Endothelial cell of umbilical vein (primary cell): Measurements from ENCODE around the gene COL16A1. TPM values are rescaled to one million over a fixed set of nuclear protein-coding genes. Genes with fewer than 3 reads are reported as not detected.

ENCODE experiments used
- BruUV-seq: library from RNA; stranded (reverse); fragments of 400-500 nt; replicated peaks from 2 replicates; lab custom pipeline; 2021; lab: Mats Ljungman, UMichigan
- CTCF ChIA-PET: fragments of 300-600, 350-600 bp; sonication (Branson Sonifier 250); formaldehyde crosslinking; loops from one replicate; lab custom pipeline; 2021; ENCODE audit warnings: antibody characterized with exemption, inconsistent platforms; lab: Charles Lee
- POLR2A ChIA-PET: fragments of 300-600, 350-600 bp; sonication (Branson Sonifier 250); formaldehyde crosslinking; loops from one replicate; lab custom pipeline; 2021; ENCODE audit warnings: antibody characterized with exemption, inconsistent platforms; lab: Charles Lee
- DNase-seq: peaks from one replicate; pipeline ENCODE4 v3.0.0-alpha.2; 2011; ENCODE audit warnings: low read depth, low spot score
- FAIRE-seq: peaks from 2 replicates; lab custom pipeline; 2011; peaks lifted over from hg19 to GRCh38; lab: Jason Lieb, UNC
- H2AFZ ChIP-seq: 2 replicates; pipeline ENCODE4 v1.6.0; 2012; ENCODE audit warnings: low read depth, low read length, control low read depth, inconsistent platforms
- H3K27ac ChIP-seq: 2 replicates; pipeline ENCODE4 v1.5.1; 2011; ENCODE audit warnings: low read depth, mild to moderate bottlenecking, control low read depth, low read length, moderate library complexity; ENCODE audit not compliant: insufficient read depth
- H3K27me3 ChIP-seq, 2 experiments: 2 replicates each; pipeline versions ENCODE4 v1.6.0 to v1.6.1; 2011; ENCODE audit warnings: low read length in 2 of 2, mixed read lengths in 1 of 2; ENCODE audit not compliant: control insufficient read depth in 2 of 2, insufficient read depth in 2 of 2
- H3K36me3 ChIP-seq, 2 experiments: 2 replicates in 1 of 2; 3 replicates in 1 of 2; pipeline ENCODE4 v1.5.1; 2011; ENCODE audit warnings: low read length in 2 of 2, mild to moderate bottlenecking in 1 of 2, moderate library complexity in 1 of 2; ENCODE audit not compliant: control insufficient read depth in 2 of 2, insufficient read depth in 2 of 2; ENCODE audit errors: extremely low read depth in 1 of 2
- H3K4me1 ChIP-seq: 3 replicates; pipeline ENCODE4 v1.5.1; 2011; ENCODE audit warnings: mild to moderate bottlenecking, low read length; ENCODE audit not compliant: control insufficient read depth, insufficient read depth; ENCODE audit errors: extremely low read depth
- H3K4me2 ChIP-seq: 2 replicates; pipeline ENCODE4 v1.6.1; 2011; ENCODE audit warnings: low read length, control low read depth, mixed read lengths; ENCODE audit not compliant: insufficient read depth
- H3K4me3 ChIP-seq, 3 experiments: fragments of 200-600 bp in 1 of 3; sonication (generic), shearing (Covaris generic) in 1 of 3; replicated peaks in 1 of 3; 2 replicates each; pipeline ENCODE4 v1.5.1; 2011 to 2016; ENCODE audit warnings: control low read depth in 3 of 3, low read length in 3 of 3, mild to moderate bottlenecking in 2 of 3, inconsistent platforms in 1 of 3, low read depth in 1 of 3, moderate library complexity in 1 of 3; ENCODE audit not compliant: insufficient read depth in 1 of 3
- H3K79me2 ChIP-seq: 2 replicates; pipeline ENCODE4 v1.6.0; 2012; ENCODE audit warnings: low read length, inconsistent platforms; ENCODE audit not compliant: control insufficient read depth, insufficient read depth
- H3K9ac ChIP-seq: replicated peaks from 2 replicates; pipeline ENCODE3; 2011; ENCODE audit warnings: low read length, control low read depth; ENCODE audit not compliant: insufficient read depth; ENCODE audit errors: extremely low read depth
- H3K9me1 ChIP-seq: replicated peaks from 3 replicates; pipeline ENCODE4 v1.6.0; 2011; ENCODE audit warnings: mild to moderate bottlenecking, low read length; ENCODE audit not compliant: control insufficient read depth, insufficient read depth; ENCODE audit errors: extremely low read depth
- H3K9me3 ChIP-seq: replicated peaks from 2 replicates; pipeline ENCODE4 v1.5.1; 2012; ENCODE audit warnings: low read length, inconsistent platforms; ENCODE audit not compliant: control insufficient read depth, insufficient read depth
- H4K20me1 ChIP-seq: replicated peaks from 2 replicates; pipeline ENCODE3; 2011; ENCODE audit warnings: mild to moderate bottlenecking, low read length; ENCODE audit not compliant: control insufficient read depth, insufficient read depth; ENCODE audit errors: extremely low read depth
- CTCF ChIP-seq, 2 donors: IDR thresholded peaks; 1 replicate in 1 of 2; 2 replicates in 1 of 2; pipeline ENCODE4 v1.5.1; 2011; ENCODE audit warnings: low read length in 2 of 2, mild to moderate bottlenecking in 2 of 2, moderate library complexity in 2 of 2, control low read depth in 1 of 2, inconsistent platforms in 1 of 2, low read depth in 1 of 2; ENCODE audit not compliant: insufficient read depth in 1 of 2; ENCODE audit errors: extremely low read depth in 1 of 2
- EZH2 ChIP-seq: IDR thresholded peaks from 2 replicates; pipeline ENCODE4 v1.6.1; 2012; ENCODE audit warnings: borderline replicate concordance, low read depth, mild to moderate bottlenecking, moderate library complexity, low read length, inconsistent platforms; ENCODE audit not compliant: severe bottlenecking
- FOS ChIP-seq: IDR thresholded peaks from 2 replicates; pipeline ENCODE4 v1.6.1; 2011; ENCODE audit warnings: mild to moderate bottlenecking, low read length, moderate library complexity, borderline replicate concordance; ENCODE audit not compliant: insufficient read depth
- GATA2 ChIP-seq: IDR thresholded peaks from 2 replicates; pipeline ENCODE4 v1.7.0; 2011; ENCODE audit warnings: low read depth, mild to moderate bottlenecking, moderate library complexity, mixed read lengths, low read length; ENCODE audit not compliant: insufficient read length, insufficient read depth
- JUN ChIP-seq: IDR thresholded peaks from 2 replicates; pipeline ENCODE4 v1.6.1; 2011; ENCODE audit warnings: borderline replicate concordance, low read depth; ENCODE audit not compliant: insufficient read length, insufficient read depth
- MAX ChIP-seq: IDR thresholded peaks from 2 replicates; pipeline ENCODE4 v1.6.1; 2011; ENCODE audit not compliant: insufficient read depth, insufficient read length
- MYC ChIP-seq: IDR thresholded peaks from one replicate; pipeline ENCODE4 v1.6.1; 2011; ENCODE audit warnings: mild to moderate bottlenecking, low read depth, low read length
- POLR2A ChIP-seq: IDR thresholded peaks from 2 replicates; pipeline ENCODE4 v1.6.1; 2012; ENCODE audit warnings: low read depth, mild to moderate bottlenecking, control low read depth, low read length
- POLR2AphosphoS5 ChIP-seq: IDR thresholded peaks from 2 replicates; pipeline ENCODE4 v1.6.1; 2012; ENCODE audit warnings: low read depth, mild to moderate bottlenecking, control low read depth, low read length, moderate library complexity; ENCODE audit not compliant: insufficient read depth
- dilution Hi-C: fragments of 300-500 bp; cut with MboI; formaldehyde crosslinking; loops from one replicate; pipeline ENCODE4 v1.15.0; 2019; ENCODE audit warnings: low sequenced_read_pairs; ENCODE audit not compliant: extremely low pct_ligation_motif_present
- intact Hi-C: fragments of 100-400 bp; cut with micrococcal nuclease; formaldehyde crosslinking; loops from one replicate; pipeline ENCODE4 v1.10.0; 2022
- polyA plus RNA-seq, 4 experiments: library from polyadenylated mRNA; depleted of rRNA in 3 of 4; stranded (reverse) in 3 of 4; unstranded in 1 of 4; fragments of >200 nt; gene quantifications; 2 replicates each; pipeline versions ENCODE4 v1.2.1 to v1.2.3, GENCODE V29; 2011 to 2012; ENCODE audit warnings: missing spikeins in 1 of 4
- total RNA-seq: library from RNA; stranded (reverse); gene quantifications from 2 replicates; pipeline ENCODE4 v1.2.3, GENCODE V29; 2021

The COL16A1 gene
- total and polyA plus RNA-seq, 2 donors (not counting 3 experiments of a cell fraction or from before 2014, with no cell fraction given), result 0.68 to 1.2 TPM

- H3K4me2 ChIP-seq, result no peak overlapping the region
- H3K9me3 ChIP-seq, result no peaks in the 10 kb centered on the region
- peaks cover 0 to 10% of the 10 kb centered on the region in 2 experiments for H3K36me3 ChIP-seq
- no peaks in the 10 kb centered on the region for H3K9me1 ChIP-seq
- FAIRE-seq, result no peak
- no peaks in the 10 kb centered on the region for H3K4me1 ChIP-seq
- H3K27ac ChIP-seq, result no peak overlapping the region
- ChIA-PET CTCF (no interaction called here), POLR2A (no interaction called here)
- intact Hi-C loops (no loop called here), dilution Hi-C loops (no loop called here)
- H4K20me1 ChIP-seq, result no peaks in the 10 kb centered on the region
- BruUV-seq, result no TSS peak
- no peak overlapping the region for H3K4me3 ChIP-seq
- no peaks in the 10 kb centered on the region for H3K79me2 ChIP-seq
- no peak overlapping the region for H2AFZ ChIP-seq
- no peak overlapping the region for H3K9ac ChIP-seq
- TF ChIP-seq GATA2 (no peak), CTCF (IDR thresholded peaks at IDR 0.05; ENCODE audit: extremely low read depth in 1 of 2, insufficient read depth in 1 of 2, low read depth in 1 of 2, low read length in 2 of 2) (no peak), EZH2 (no peak), JUN (no peak), POLR2AphosphoS5 (no peak), MYC (no peak), MAX (no peak), POLR2A (no peak), FOS (no peak)
- no peaks in the 10 kb centered on the region for H3K27me3 ChIP-seq
- DNase-seq, result no peak
These were observed 80.5 kb downstream of the COL16A1 start for GRCh38 chr1:31623365-31623764.
